Measurements from ENCODE around the gene DUSP16.

GRCh38 chr12:12533238-12533829 is 29.3 kb downstream of the DUSP16 start:
- TF ChIP-seq CTCF (conservative IDR thresholded peaks at IDR 0.05; ENCODE audit: low read depth, low read length) (no peak), EZH2phosphoT487 (IDR thresholded peaks at IDR 0.05; ENCODE audit: borderline replicate concordance, low read length) (no peak)

Measured in PC-3 (cell line).